PC-9 (cell line): Measurements from ENCODE around the gene MT1E. TPM values are rescaled to one million over a fixed set of nuclear protein-coding genes. Genes with fewer than 3 reads are reported as not detected.

ENCODE experiments used
- BruUV-seq: library from RNA; stranded (reverse); fragments of 400-500 nt; replicated peaks from 2 replicates; lab custom pipeline; 2021; lab: Mats Ljungman, UMichigan
- CTCF ChIA-PET: fragments of 300-600 bp; sonication (Branson Sonifier 250); formaldehyde crosslinking; loops from one replicate; lab custom pipeline; 2022; ENCODE audit warnings: antibody characterized with exemption; lab: Charles Lee
- POLR2A ChIA-PET: fragments of 300-600 bp; sonication (Branson Sonifier 250); formaldehyde crosslinking; loops from one replicate; lab custom pipeline; 2022; ENCODE audit warnings: antibody characterized with exemption; ENCODE audit not compliant: unreplicated experiment; lab: Charles Lee
- DNase-seq, 2 experiments: peaks; one replicate each; pipeline versions ENCODE4 v3.0.0 to v3.0.0-alpha.2; 2015 to 2022; ENCODE audit warnings: mixed read lengths in 1 of 2
- H2AFZ ChIP-seq: fragments of 200-600 bp; sonication (generic); 2 replicates; pipeline ENCODE4 v1.8.1; 2017; ENCODE audit warnings: antibody characterized with exemption
- H3F3A ChIP-seq: fragments of 200-600 bp; sonication (generic); 2 replicates; pipeline ENCODE4 v1.8.1; 2017; ENCODE audit warnings: antibody characterized with exemption, mild to moderate bottlenecking, low read depth; ENCODE audit not compliant: insufficient read depth
- H3K27ac ChIP-seq: fragments of 200-600 bp; sonication (generic); 2 replicates; pipeline ENCODE4 v1.6.1; 2016; ENCODE audit warnings: mixed run types
- H3K27me3 ChIP-seq: fragments of 200-600 bp; sonication (generic); 2 replicates; pipeline ENCODE4 v1.6.1; 2016; ENCODE audit warnings: low read depth, mixed run types; ENCODE audit not compliant: insufficient read depth
- H3K36me3 ChIP-seq: fragments of 200-600 bp; sonication (generic); 2 replicates; pipeline ENCODE4 v1.6.1; 2016; ENCODE audit warnings: low read depth, mixed run types
- H3K4me1 ChIP-seq: fragments of 200-600 bp; sonication (generic); replicated peaks from 2 replicates; pipeline ENCODE4 v1.6.1; 2016; ENCODE audit warnings: mixed run types; ENCODE audit not compliant: insufficient read depth
- H3K4me2 ChIP-seq: fragments of 200-600 bp; sonication (generic); 2 replicates; pipeline ENCODE4 v1.6.1; 2017; ENCODE audit warnings: mixed run types
- H3K4me3 ChIP-seq: fragments of 200-600 bp; sonication (generic); 2 replicates; pipeline ENCODE4 v1.6.1; 2016; ENCODE audit warnings: mixed run types
- H3K79me2 ChIP-seq: fragments of 200-600 bp; sonication (generic); 2 replicates; pipeline ENCODE4 v1.6.1; 2017; ENCODE audit warnings: low read depth, mixed run types
- H3K9me2 ChIP-seq: fragments of 200-600 bp; sonication (generic); 2 replicates; pipeline ENCODE4 v1.8.1; 2017; ENCODE audit warnings: mild to moderate bottlenecking; ENCODE audit not compliant: insufficient read depth
- H3K9me3 ChIP-seq: fragments of 200-600 bp; sonication (generic); 2 replicates; pipeline ENCODE4 v1.8.1; 2016; ENCODE audit warnings: low read depth; ENCODE audit not compliant: insufficient read depth
- H4K20me1 ChIP-seq: fragments of 200-600 bp; sonication (generic); 2 replicates; pipeline ENCODE4 v1.8.1; 2017; ENCODE audit not compliant: insufficient read depth
- CTCF ChIP-seq: fragments of 200-600 bp; sonication (generic); conservative IDR thresholded peaks from 2 replicates; pipeline ENCODE4 v1.6.1; 2017; ENCODE audit warnings: mixed run types, antibody characterized with exemption, mild to moderate bottlenecking, moderate library complexity
- EZH2 ChIP-seq: fragments of 200-600 bp; sonication (generic); IDR thresholded peaks from 2 replicates; pipeline ENCODE4 v1.8.0; 2017; ENCODE audit warnings: antibody characterized with exemption, low read depth
- intact Hi-C: fragments of 100-400 bp; cut with micrococcal nuclease; formaldehyde crosslinking; loops from one replicate; pipeline ENCODE4 v1.10.0; 2022; ENCODE audit not compliant: unreplicated experiment
- total RNA-seq: library from RNA; stranded (reverse); gene quantifications from 2 replicates; pipeline ENCODE4 v1.2.3, GENCODE V29; 2021

The MT1E gene
- total RNA-seq, 1 experiment from 2014 or later = 22.0 TPM

- no peaks in the 10 kb centered on the region for H3K9me3 ChIP-seq
- H2AFZ ChIP-seq = no peak overlapping the region
- BruUV-seq = no TSS peak
- no peaks in the 10 kb centered on the region for H3K9me2 ChIP-seq
- DNase-seq = no peak
- intact Hi-C loops = no loop called here
- H3K4me3 ChIP-seq = no peak overlapping the region
- H3K4me2 ChIP-seq = no peak overlapping the region
- ChIA-PET CTCF (no interaction called here), POLR2A (no interaction called here)
- H3K27ac ChIP-seq = no peak overlapping the region
- peaks cover 25% of the 10 kb centered on the region for H3K4me1 ChIP-seq
- H3K36me3 ChIP-seq = no peaks in the 10 kb centered on the region
- no peak for TF ChIP-seq EZH2
- TF ChIP-seq CTCF = no peak
- no peaks in the 10 kb centered on the region for H3K27me3 ChIP-seq
- H3K79me2 ChIP-seq = no peaks in the 10 kb centered on the region
- peaks cover 8% of the 10 kb centered on the region; the same call in 1 of the 2 replicates for H3F3A ChIP-seq
- no peaks in the 10 kb centered on the region for H4K20me1 ChIP-seq
Observed at GRCh38 chr16:56634715-56635440, 9.3 kb downstream of the MT1E start.

GRCh38 chr16:56635441-56635967, 9.9 kb downstream of the MT1E start:
- Histone ChIP-seq H4K20me1 (no peaks in the 10 kb centered on the region), H3K9me2 (no peaks in the 10 kb centered on the region), H3K9me3 (no peaks in the 10 kb centered on the region), H3K36me3 (no peaks in the 10 kb centered on the region), H3K4me2 (no peak overlapping the region), H3K27ac (no peak overlapping the region), H2AFZ (no peak overlapping the region), H3F3A (peaks cover 8% of the 10 kb centered on the region; the same call in 1 of the 2 replicates), H3K79me2 (no peaks in the 10 kb centered on the region), H3K4me1 (peaks cover 31% of the 10 kb centered on the region), H3K4me3 (no peak overlapping the region), H3K27me3 (no peaks in the 10 kb centered on the region)
- no peak for DNase-seq
- intact Hi-C loops = no loop called here
- TF ChIP-seq EZH2 = no peak
- no peak for TF ChIP-seq CTCF
- ChIA-PET CTCF (no interaction called here), POLR2A (no interaction called here)
- BruUV-seq = no TSS peak

- no peak overlapping the region for H3K4me3 ChIP-seq
- H3K4me1 ChIP-seq = peaks cover 33% of the 10 kb centered on the region
- BruUV-seq = no TSS peak
- peaks cover 12% of the 10 kb centered on the region; the same call in 1 of the 2 replicates for H3F3A ChIP-seq
- no peak for TF ChIP-seq EZH2
- no peaks in the 10 kb centered on the region for H3K27me3 ChIP-seq
- no peaks in the 10 kb centered on the region for H4K20me1 ChIP-seq
- intact Hi-C loops = no loop called here
- CTCF ChIA-PET = no interaction called here
- peak overlapping the region; percentile 27 for H3K4me2 ChIP-seq
- no peaks in the 10 kb centered on the region for H3K36me3 ChIP-seq
- no peaks in the 10 kb centered on the region for H3K79me2 ChIP-seq
- POLR2A ChIA-PET = no interaction called here
- H3K27ac ChIP-seq = no peak overlapping the region
- H3K9me3 ChIP-seq = no peaks in the 10 kb centered on the region
- DNase-seq = peak in 1 of 2 experiments; percentile 75
- no peaks in the 10 kb centered on the region for H3K9me2 ChIP-seq
- H2AFZ ChIP-seq = no peak overlapping the region
Observed at GRCh38 chr16:56636616-56637413, 11.2 kb downstream of the MT1E start.
